Posterior cingulate gyrus (tissue), 11 donors: ENCODE data around the gene TAB3.
"Not testable (repeated sequence)": the region's sequence is repeated elsewhere in the genome, so short reads cannot be mapped to it uniquely, and the experiment has no call there.

Experiments
- DNase-seq, 10 donors: peaks; one replicate each; pipeline versions ENCODE4 v3.0.0 to v3.0.0-alpha.2; 2020 to 2021; ENCODE audit warnings: mixed read lengths in 3 of 10
- intact Hi-C: fragments of 100-400 bp; cut with DNase I; formaldehyde crosslinking; loops from one replicate; pipeline ENCODE4 v1.15.1; 2023

Gene TAB3

DNA sequence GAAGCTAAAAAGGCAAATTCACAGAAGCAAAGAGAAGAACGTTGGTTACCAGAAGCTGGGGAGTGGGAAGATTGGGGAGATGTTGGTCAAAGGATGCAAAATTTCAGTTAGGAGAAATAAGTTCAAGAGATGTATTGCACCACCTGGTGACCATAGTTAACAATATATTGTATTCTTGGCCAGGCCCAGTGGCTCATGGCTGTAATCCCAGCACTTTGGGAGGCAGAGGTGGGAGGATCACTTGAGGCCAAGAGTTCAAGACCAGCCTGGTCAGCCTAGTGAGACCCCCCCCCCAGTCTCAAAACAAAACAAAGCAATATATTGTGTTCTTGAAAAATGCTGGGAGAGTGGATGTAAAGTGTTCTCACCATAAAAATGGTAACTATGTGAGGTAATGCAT, 67.9 kb downstream of the TAB3 start:
- intact Hi-C loops = no loop called here
- no peak for DNase-seq

DNA sequence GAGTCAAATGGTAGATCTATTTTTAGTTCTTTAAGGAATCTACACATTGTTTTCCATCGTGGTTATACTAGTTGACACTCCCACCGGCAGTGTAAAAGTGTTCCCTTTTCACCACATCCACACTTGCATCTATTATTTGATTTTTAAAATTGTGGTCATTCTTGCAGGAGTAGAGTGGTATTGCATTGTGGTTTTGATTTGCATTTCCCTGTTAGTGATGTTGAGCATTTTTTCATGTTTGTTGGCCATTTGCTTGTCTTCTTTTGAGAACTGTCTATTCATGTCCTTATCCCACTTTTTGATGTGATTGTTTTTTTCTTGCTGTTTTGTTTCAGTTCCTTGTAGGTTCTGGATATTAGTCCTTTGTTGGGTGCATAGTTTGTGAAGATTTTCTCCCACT, 70.0 kb downstream of the TAB3 start:
- no peak for DNase-seq
- intact Hi-C loops = no loop called here

DNA sequence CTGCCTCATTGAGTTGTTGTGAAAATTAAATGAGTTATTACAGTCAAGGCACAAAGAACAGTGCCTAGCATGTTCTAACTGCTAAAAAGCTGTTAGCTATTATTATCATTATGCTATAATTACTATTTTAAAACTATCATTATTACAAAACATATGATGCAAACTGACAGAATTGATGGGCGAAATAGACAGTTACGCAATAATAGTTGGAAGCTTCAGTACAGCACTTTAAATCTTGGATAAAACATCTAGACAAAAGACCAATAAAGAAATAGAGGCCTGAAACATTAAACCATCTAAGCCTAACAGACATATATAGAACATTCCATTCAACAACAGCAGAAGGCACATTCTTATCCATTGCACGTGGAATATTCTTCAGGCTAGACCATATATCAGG, 73.0 kb downstream of the TAB3 start:
- DNase-seq = no peak
- intact Hi-C loops = no loop called here

- DNase-seq = no peak
- intact Hi-C loops = no loop called here
Observed at GRCh38 chrX:30814978-30815377, 74.1 kb downstream of the TAB3 start.

DNA sequence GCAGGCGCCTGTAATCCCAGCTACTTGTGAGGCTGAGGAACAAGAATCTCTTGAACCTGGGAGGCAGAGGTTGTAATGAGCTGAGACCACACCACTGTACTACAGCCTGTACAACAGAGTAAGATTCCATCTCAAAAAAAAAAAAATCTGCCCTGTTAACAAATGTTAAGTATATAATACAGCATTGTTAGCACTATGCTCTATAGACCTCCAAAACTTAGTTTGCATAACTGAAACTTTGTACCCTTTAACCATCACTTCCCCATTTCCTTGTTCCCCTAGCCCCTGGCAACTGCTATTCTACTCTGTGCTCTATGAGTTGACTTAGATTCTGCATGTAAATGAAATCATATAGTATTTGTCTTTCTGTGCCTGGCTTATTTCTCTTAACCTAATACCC, 76.7 kb downstream of the TAB3 start:
- no peak for DNase-seq
- intact Hi-C loops = no loop called here

DNA sequence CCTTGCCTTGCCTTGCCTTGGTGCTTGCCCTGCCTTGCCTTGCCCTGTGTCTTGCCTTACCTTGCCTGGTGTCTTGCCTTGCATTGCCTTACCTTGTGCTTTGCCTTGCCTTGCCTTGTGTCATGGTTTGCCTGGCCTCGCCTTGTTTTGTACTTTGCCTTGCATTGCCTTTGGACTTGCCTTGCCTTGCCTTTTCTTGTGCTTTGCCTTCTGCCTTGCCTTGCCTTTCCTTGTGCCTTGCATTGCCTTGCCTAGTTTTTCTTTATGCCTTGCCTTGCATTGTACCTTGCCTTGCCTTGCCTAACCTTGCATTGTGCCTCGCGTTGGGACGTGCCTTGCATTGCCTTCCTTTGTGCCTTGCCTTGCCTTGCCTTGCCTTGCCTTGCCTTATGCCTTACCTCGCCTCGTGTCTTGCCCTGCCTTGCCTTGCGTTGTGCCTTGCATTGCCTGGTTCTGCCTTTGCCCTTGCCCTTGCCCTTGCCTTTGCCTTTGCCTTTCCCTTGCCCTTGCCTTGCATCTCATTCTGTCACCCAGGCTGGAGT, 82.8 kb downstream of the TAB3 start:
- DNase-seq = peak in 1 of 10 donors; percentile 38
- intact Hi-C loops = no loop called here

DNA sequence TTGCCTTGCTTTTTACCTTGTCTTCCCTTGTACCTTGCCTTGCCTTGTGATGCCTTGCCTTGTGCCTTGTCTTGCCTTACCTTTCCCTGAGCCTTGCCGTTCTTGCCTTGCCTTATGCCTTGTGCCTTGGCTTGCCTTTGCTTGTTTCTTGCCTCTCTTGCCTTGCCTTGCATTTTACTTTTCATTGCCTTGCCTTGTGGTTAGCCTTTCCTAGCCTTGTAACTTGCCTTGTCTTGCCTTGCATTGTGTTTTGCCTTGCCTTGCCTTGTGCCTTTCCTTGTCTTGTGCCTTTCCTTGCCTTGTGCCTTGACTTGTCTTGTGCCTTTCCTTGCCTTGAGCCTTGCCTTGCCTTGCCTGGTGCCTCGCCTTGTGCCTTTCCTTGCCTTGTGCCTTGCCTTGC, 84.6 kb downstream of the TAB3 start:
- no peak for DNase-seq
- intact Hi-C loops = no loop called here

DNA sequence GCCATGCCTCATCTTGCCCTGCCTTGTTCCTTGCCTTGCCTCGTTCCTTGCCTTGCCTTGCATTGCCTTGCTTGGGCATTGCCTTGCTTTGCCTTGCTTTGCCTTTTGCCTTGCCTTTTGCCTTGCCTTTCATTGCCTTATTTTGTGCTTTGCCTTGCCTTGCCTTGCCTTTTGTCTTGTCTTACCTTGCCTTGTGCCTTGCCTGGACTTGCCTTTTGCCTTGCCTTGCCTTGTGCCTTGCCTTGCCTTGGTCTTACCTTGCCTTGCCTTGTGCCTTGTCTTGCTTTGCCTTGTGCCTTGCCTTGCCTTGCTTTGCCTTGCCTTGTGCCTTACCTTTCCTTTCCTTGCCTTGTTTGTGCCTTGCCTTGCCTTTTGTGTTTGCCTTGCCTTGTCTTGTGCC, 88.2 kb downstream of the TAB3 start:
- intact Hi-C loops = no loop called here
- peak in 1 of 10 donors; percentile 59 for DNase-seq

- DNase-seq = peak in 1 of 10 donors; percentile 57
- intact Hi-C loops = no loop called here
Observed at GRCh38 chrX:30799327-30799726, 89.7 kb downstream of the TAB3 start.

GRCh38 chrX:30798810-30799209, 90.2 kb downstream of the TAB3 start:
- no peak for DNase-seq
- intact Hi-C loops = no loop called here

- intact Hi-C loops = not testable (repeated sequence)
- DNase-seq = peak in 1 of 10 donors; percentile 55
Observed at GRCh38 chrX:30797301-30797700, 91.8 kb downstream of the TAB3 start.

GRCh38 chrX:30795981-30796958, 92.8 kb downstream of the TAB3 start:
- intact Hi-C loops = no loop called here
- DNase-seq = peak in 1 of 10 donors; percentile 58

DNA sequence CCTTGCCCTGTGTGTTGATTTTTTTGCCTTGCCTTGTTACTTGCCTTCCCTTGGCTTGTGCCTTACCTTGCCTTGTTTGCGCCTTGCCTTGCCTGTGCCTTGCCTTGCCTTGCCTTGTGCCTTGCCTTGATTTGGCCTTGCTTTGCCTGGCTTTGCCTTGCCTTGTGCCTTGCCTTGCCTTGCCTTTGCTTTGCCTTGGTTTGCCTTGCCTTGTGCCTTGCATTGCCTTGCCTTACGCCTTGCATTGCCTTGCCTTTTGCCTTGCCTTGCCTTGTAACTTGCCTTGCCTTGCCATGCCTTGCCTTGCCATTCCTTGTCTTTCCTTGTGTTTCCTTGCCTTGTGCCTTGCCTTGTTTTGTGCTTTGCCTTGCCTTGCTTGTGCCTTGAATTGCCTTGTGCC, 94.6 kb downstream of the TAB3 start:
- DNase-seq = peak in 1 of 10 donors; percentile 56
- intact Hi-C loops = no loop called here

- no peak for DNase-seq
- intact Hi-C loops = no loop called here
Observed at GRCh38 chrX:30793767-30794103, 95.3 kb downstream of the TAB3 start.

GRCh38 chrX:30793075-30793766, 95.8 kb downstream of the TAB3 start:
- no peak for DNase-seq
- intact Hi-C loops = no loop called here

DNA sequence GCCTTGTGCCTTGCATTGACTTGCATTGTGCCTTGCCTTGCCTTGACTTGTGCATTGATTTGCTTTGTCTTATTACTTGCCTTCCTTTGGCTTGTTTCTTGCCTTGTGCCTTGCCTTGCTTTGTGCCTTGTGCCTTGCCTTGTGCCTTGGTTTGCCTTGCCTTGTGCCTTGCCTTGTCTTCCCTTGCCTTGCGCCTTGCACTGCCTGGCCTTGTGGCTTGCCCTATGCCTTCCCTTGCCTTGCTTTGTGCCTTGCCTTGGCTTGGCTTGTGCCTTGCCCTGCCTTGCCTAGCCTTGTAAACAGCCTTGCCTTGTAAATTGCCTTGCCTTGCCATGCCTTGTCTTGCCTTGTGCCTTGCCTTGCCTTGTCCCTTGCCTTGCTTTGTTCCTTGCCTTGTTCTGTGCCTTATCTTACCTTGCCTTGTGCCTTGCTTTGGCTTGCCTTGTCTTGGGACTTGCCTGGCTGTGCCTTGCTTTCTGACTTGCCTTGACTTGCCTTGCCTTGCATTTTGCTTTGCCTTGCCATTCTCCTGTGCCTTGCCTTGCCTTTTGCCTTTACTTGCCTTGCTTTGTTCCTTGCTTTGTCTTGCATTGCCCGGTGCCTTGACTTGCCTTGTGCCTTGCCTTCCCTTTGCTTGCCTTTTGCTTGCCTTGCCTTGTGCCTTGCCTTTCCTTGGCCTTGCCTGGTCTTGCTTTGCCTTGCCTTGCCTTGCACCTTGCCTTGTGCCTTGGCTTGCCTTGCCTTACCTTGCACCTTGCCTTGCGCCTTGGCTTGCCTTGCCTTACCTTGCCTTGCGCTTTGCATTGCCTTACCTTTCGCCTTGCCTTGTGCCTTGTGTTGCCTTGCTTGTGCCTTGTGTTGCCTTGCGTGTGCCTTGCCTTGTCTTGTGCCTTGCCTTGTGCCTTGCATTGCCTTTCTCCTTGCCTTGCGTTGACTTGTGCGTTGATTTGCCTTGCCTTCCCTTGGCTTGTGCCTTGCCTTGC, 97.5 kb downstream of the TAB3 start:
- peak in 1 of 10 donors; percentile 73 for DNase-seq
- intact Hi-C loops = no loop called here

DNA sequence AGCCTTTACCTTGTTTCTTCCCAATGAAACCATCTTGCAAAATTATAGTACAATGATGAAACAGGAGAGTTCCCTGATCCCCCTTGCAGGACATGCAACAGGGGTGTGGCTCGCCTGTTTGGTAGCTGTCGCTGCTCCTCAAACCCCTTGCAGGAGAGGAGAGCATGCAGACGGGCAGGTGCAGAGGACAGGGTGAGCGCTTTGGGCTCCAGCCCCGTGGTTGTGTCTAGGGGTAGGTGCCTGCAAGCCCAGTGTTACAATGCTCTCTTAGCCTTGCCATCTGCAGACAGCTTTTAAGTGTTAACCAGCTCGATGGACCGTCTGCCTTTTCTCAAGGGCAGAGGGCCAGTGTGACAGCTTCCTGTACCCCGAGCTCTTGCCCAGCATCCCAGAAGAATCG, 102.0 kb downstream of the TAB3 start:
- intact Hi-C loops = no loop called here
- peak in 1 of 10 donors; percentile 48 for DNase-seq

DNA sequence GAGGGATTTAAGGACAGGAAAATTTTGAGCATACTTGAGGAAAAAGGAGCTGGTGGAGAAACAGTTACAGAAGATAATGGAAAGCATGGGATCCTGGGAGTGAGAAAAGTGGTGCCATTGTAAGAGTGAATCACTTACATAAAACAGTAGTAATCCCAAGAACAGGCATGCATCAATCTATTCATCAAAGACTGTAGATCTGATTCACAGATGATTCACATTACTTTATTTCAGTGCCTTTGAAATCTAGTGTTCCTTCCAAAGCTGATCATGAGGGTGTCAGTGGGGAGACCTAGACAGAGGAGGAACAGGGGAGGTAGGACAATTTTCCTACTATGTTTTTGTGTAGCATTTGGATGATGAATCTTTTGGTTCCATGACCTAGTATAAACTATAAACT, 102.7 kb downstream of the TAB3 start:
- DNase-seq = no peak
- intact Hi-C loops = no loop called here

DNA sequence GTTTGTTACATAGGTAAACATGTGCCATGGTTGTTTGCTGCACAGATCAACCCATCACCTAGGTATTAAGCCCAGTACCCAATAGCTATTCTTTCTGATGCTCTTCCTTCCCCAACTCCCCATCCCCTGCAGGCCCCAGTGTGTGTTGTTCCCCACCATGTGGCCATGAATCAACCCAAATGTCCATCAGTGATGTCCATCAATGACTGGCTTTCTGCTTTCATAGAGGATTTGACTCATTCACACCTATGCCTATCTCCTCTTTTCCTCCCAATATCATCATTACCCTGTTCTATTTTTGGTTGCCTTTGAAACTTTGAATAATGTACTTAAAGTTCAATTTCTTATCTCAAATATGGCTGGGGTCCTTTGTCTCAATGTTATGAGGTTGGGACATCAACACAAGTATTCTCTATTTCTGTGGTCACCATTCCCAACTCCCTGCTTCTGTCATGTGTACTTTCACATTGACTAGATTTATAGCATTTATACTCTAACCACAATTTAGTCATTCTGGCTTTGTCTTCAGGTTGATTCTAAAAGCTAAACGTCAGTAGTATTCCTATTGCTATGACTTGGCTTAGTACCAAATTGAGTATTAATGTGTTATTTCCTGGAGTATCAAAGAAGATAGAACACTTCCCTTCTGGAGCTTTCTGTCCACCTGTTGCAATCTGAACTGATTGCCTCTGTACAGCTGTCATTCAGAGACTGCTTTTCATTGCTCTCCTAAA, 107.2 kb downstream of the TAB3 start:
- DNase-seq = no peak
- intact Hi-C loops = no loop called here
